ENCODE results near the gene CNOT6L.

The CNOT6L gene

DNA sequence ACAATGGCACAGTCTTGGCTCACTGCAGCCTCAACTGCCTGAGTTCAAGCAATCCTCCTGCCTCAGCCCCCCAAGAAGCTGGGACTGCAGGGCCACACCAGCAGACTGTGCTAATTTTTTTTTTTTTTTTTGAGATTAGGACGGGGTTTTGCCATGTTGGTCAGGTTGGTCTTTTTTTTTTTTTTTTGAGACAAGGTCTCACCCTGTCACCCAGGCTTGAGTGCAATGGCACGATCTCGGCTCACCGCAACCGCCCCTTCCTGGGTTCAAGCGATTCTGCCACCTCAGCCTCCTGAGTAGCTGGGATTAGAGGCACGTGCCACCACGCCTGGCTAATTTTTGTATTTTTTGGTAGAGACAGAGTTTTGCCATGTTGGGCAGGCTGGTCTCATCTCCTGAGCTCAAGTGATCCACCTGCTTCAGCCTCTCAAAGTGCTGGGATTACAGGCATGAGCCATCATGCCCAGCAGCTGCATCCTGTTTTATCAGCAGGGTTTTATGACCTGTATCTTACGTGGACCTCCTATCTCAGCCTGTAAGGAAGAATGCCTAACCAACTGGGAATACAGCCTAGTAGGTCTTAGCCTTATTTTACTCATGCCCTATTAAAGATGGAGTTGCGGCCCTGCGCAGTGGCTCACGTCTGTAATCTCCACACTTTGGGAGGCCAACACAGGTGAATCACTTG lies 30.3 kb upstream of the CNOT6L start:
- no peak for TF ChIP-seq FOXP2 (optimal IDR thresholded peaks at IDR 0.05; ENCODE audit: borderline replicate concordance, extremely low read depth, extremely low read length, insufficient read depth)
- TF ChIP-seq REST (IDR thresholded peaks at IDR 0.05; ENCODE audit: insufficient read depth in 1 of 2, low read depth in 2 of 2, low read length in 2 of 2): no peak
- no peak for TF ChIP-seq SIN3A (IDR thresholded peaks at IDR 0.05; ENCODE audit: borderline replicate concordance, insufficient read depth, low read length)
- no peak for TF ChIP-seq TAF1 (IDR thresholded peaks at IDR 0.05; ENCODE audit: borderline replicate concordance, insufficient read depth, low read length)
- no peak for TF ChIP-seq POLR2AphosphoS5 (IDR thresholded peaks at IDR 0.05; ENCODE audit: low read depth, low read length)

- TF ChIP-seq POLR2AphosphoS5 (IDR thresholded peaks at IDR 0.05; ENCODE audit: low read depth, low read length): no peak
- TF ChIP-seq SIN3A (IDR thresholded peaks at IDR 0.05; ENCODE audit: borderline replicate concordance, insufficient read depth, low read length): no peak
- no peak for TF ChIP-seq TAF1 (IDR thresholded peaks at IDR 0.05; ENCODE audit: borderline replicate concordance, insufficient read depth, low read length)
- no peak for TF ChIP-seq FOXP2 (optimal IDR thresholded peaks at IDR 0.05; ENCODE audit: borderline replicate concordance, extremely low read depth, extremely low read length, insufficient read depth)
- no peak for TF ChIP-seq REST (IDR thresholded peaks at IDR 0.05; ENCODE audit: insufficient read depth in 1 of 2, low read depth in 2 of 2, low read length in 2 of 2)
Measured at GRCh38 chr4:77848508-77848907, 29.3 kb upstream of the CNOT6L start.

- TF ChIP-seq TAF1 (IDR thresholded peaks at IDR 0.05; ENCODE audit: borderline replicate concordance, insufficient read depth, low read length): no peak
- no peak for TF ChIP-seq REST (IDR thresholded peaks at IDR 0.05; ENCODE audit: insufficient read depth in 1 of 2, low read depth in 2 of 2, low read length in 2 of 2)
- no peak for TF ChIP-seq POLR2AphosphoS5 (IDR thresholded peaks at IDR 0.05; ENCODE audit: low read depth, low read length)
- TF ChIP-seq FOXP2 (optimal IDR thresholded peaks at IDR 0.05; ENCODE audit: borderline replicate concordance, extremely low read depth, extremely low read length, insufficient read depth): no peak
- no peak for TF ChIP-seq SIN3A (IDR thresholded peaks at IDR 0.05; ENCODE audit: borderline replicate concordance, insufficient read depth, low read length)
Measured at GRCh38 chr4:77845929-77846328, 26.8 kb upstream of the CNOT6L start.

DNA sequence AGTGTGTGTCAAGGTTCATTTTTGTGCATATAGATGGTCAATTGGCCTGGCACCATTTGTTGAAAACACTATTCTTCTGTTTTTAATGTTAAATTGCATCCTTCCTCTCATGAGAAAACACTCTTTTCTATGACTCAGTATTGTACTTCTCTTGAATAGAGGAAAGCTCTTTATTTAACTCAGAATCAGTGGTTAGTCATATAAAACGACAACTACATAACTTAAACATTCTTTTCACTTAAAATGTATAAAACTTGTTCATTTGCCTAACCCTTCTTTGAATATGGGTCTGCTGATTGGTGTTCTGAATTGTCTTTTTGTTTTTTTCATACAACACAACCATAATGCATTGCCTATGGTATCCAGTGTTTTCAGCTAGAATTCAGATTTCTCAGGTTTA lies 26.2 kb upstream of the CNOT6L start:
- TF ChIP-seq POLR2AphosphoS5 (IDR thresholded peaks at IDR 0.05; ENCODE audit: low read depth, low read length): no peak
- TF ChIP-seq FOXP2 (optimal IDR thresholded peaks at IDR 0.05; ENCODE audit: borderline replicate concordance, extremely low read depth, extremely low read length, insufficient read depth): no peak
- no peak for TF ChIP-seq TAF1 (IDR thresholded peaks at IDR 0.05; ENCODE audit: borderline replicate concordance, insufficient read depth, low read length)
- no peak for TF ChIP-seq SIN3A (IDR thresholded peaks at IDR 0.05; ENCODE audit: borderline replicate concordance, insufficient read depth, low read length)
- no peak for TF ChIP-seq REST (IDR thresholded peaks at IDR 0.05; ENCODE audit: insufficient read depth in 1 of 2, low read depth in 2 of 2, low read length in 2 of 2)
